ENCODE data around the gene MARCHF4. TPM values are rescaled to one million over a fixed set of nuclear protein-coding genes. Genes with fewer than 3 reads are reported as not detected.
"Not testable (repeated sequence)": the region's sequence is repeated elsewhere in the genome, so short reads cannot be mapped to it uniquely, and the experiment has no call there.

The MARCHF4 gene
- polyA plus RNA-seq, 3 donors from 2014 or later, result 0.19 TPM; not detected in 2

DNA sequence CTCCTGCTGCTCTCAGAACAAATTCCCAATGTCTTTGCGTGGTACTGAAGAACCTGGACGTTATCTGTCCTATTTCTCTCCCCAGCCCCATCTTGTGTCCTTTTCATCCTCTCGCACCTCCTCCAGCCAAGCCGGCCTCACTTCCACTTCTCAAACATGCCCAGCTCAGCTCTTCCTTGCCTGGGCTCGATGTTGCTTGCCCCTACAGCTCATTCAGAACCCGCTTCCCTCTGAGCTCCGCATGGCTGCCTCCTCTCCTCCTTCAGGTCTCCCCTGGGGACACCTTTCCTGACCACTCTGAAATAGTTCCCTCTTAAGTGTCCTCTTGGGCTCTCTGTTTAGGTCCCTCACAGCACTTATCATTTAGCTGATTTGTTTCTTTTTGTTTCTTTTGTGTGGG lies 33.3 kb upstream of the MARCHF4 start:
- no peak overlapping the region for H3K4me3 Mint-ChIP-seq
- H3K4me1 Mint-ChIP-seq, result no peaks in the 10 kb centered on the region
- no peak for DNase-seq
- H3K9me3 Mint-ChIP-seq, result no peaks in the 10 kb centered on the region
- no peak overlapping the region for H3K27ac Mint-ChIP-seq
- peaks cover 3 to 6% (median 5%) of the 10 kb centered on the region in 3 donors for H3K27me3 Mint-ChIP-seq (ENCODE audit: low read depth in 3 of 3)
- no peaks in the 10 kb centered on the region for H3K36me3 Mint-ChIP-seq

GRCh38 chr2:216404010-216404618 lies 31.8 kb upstream of the MARCHF4 start:
- H3K4me3 Mint-ChIP-seq, result no peak overlapping the region
- peaks cover 3 to 6% (median 5%) of the 10 kb centered on the region in 3 donors for H3K27me3 Mint-ChIP-seq (ENCODE audit: low read depth in 3 of 3)
- no peaks in the 10 kb centered on the region for H3K9me3 Mint-ChIP-seq
- no peaks in the 10 kb centered on the region for H3K4me1 Mint-ChIP-seq
- H3K36me3 Mint-ChIP-seq, result no peaks in the 10 kb centered on the region
- H3K27ac Mint-ChIP-seq, result no peak overlapping the region
- DNase-seq, result peak; percentile 40 to 49 (median 46)

- H3K9me3 Mint-ChIP-seq, result no peaks in the 10 kb centered on the region
- no peaks in the 10 kb centered on the region for H3K36me3 Mint-ChIP-seq
- H3K27ac Mint-ChIP-seq, result no peak overlapping the region
- no peak for DNase-seq
- no peaks in the 10 kb centered on the region for H3K4me1 Mint-ChIP-seq
- peaks cover 2 to 6% (median 3%) of the 10 kb centered on the region in 3 donors for H3K27me3 Mint-ChIP-seq (ENCODE audit: low read depth in 3 of 3)
- H3K4me3 Mint-ChIP-seq, result no peak overlapping the region
These were observed 30.5 kb upstream of the MARCHF4 start for GRCh38 chr2:216402751-216403150.

GRCh38 chr2:216399621-216400020 lies 27.3 kb upstream of the MARCHF4 start:
- no peak for DNase-seq
- Mint-ChIP-seq H3K4me3 (no peak overlapping the region), H3K9me3 (no peaks in the 10 kb centered on the region), H3K27ac (no peak overlapping the region), H3K36me3 (no peaks in the 10 kb centered on the region), H3K4me1 (peaks cover 0 to 5% of the 10 kb centered on the region in 2 donors), H3K27me3 (ENCODE audit: low read depth in 3 of 3) (no peaks in the 10 kb centered on the region)

DNA sequence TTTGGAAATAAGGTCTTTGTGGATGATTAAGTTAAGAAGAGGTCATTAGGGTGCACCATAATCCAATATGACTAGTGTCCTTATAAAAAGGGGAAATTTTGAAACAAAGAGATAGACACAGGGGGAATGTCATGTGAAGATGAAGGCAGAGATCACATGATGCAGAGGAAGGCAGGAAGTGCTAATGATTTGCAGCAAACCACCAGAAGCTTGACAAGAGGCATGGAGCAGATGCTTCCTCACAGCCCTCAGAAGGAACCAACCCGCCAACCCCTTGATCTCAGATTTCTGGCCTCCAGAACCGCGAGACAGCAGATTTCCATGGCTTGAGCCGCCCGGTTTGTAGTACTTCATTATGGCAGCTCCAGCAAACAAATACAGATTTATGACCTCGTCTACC lies 22.6 kb upstream of the MARCHF4 start:
- peaks cover 0 to 6% of the 10 kb centered on the region in 2 donors for H3K4me1 Mint-ChIP-seq
- no peak overlapping the region for H3K4me3 Mint-ChIP-seq
- no peaks in the 10 kb centered on the region for H3K9me3 Mint-ChIP-seq
- H3K27me3 Mint-ChIP-seq (ENCODE audit: low read depth in 3 of 3), result peaks cover 0 to 1% (median 0%) of the 10 kb centered on the region in 3 donors
- DNase-seq, result no peak
- no peaks in the 10 kb centered on the region for H3K36me3 Mint-ChIP-seq
- no peak overlapping the region for H3K27ac Mint-ChIP-seq

DNA sequence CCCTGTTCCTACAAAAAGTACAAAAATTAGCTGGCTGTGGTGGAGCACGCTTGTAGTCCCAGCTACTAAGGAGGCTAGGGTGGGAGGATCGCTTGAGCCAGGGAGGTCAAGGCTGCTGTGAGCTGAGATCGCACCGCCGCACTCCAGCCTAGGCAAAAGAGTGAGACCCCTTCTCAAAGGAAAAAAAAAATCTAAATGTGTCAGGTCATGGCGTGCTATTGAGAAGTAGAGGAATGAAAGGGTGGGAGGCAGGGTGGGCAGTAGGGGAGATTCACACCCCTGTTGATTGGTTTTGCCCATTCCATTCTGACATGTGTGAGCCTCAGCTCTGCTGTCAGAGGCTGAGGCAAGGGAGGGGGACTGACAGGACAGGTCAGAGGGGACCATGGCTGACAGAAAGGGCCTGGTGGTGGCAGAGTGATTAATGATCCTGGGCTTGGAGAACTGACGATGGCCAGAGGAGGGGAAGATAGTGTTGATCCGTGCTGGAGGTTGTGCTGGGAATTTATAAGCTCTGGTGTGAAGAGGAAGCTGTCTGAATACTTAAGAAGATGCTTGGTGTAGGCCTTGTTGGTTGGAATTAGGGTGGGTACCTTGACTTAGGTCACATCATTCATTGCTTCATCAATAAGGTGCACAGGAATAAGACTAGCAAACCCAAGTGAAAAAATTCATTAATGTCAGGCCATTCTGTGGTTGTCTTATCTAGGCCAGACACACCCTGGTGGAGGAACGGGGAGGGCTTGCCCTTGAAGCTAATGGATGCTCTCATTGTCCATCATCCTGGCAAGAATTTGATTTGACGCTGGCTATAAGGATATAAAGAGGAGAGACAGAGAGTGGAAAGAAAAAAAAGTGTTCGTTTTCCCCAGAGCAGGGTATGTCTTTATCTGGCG lies 20.9 kb upstream of the MARCHF4 start:
- Mint-ChIP-seq H3K27me3 (ENCODE audit: low read depth in 3 of 3) (peaks cover 0 to 1% (median 0%) of the 10 kb centered on the region in 3 donors), H3K4me1 (peaks cover 8 to 14% of the 10 kb centered on the region in 2 donors), H3K36me3 (no peaks in the 10 kb centered on the region), H3K9me3 (no peaks in the 10 kb centered on the region), H3K27ac (no peak overlapping the region), H3K4me3 (no peak overlapping the region)
- no peak for DNase-seq

DNA sequence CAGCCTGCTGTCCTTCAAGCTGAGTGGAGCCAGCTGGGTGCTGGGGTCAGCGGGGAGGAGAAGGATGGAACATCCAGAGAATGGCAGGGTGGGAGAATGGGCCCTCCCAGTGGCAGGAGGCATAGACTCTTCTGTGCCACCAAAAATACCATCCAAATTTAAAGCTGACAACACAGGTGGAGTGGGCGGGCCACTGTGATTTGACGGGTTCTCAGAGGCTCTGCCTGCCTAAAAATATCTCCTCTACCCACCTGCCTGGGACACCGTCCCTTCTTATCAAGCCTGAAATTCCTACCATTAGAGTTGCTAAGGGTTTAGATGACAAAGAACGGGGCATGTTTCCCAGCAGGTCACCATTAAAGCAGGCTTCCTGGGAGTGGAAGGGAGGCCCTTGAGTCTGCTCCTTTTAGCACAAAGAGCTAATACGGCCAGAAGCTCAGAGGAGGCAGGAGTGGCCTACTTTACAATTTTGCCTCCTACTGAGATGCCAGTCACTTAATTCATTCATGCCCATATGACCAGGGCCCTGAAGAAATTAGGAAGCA lies 19.8 kb upstream of the MARCHF4 start:
- no peaks in the 10 kb centered on the region for H3K36me3 Mint-ChIP-seq
- H3K27ac Mint-ChIP-seq, result no peak overlapping the region
- H3K4me1 Mint-ChIP-seq, result peaks cover 8 to 23% of the 10 kb centered on the region in 2 donors
- no peaks in the 10 kb centered on the region for H3K9me3 Mint-ChIP-seq
- DNase-seq, result no peak
- no peak overlapping the region for H3K4me3 Mint-ChIP-seq
- peaks cover 0 to 1% (median 0%) of the 10 kb centered on the region in 3 donors for H3K27me3 Mint-ChIP-seq (ENCODE audit: low read depth in 3 of 3)

DNA sequence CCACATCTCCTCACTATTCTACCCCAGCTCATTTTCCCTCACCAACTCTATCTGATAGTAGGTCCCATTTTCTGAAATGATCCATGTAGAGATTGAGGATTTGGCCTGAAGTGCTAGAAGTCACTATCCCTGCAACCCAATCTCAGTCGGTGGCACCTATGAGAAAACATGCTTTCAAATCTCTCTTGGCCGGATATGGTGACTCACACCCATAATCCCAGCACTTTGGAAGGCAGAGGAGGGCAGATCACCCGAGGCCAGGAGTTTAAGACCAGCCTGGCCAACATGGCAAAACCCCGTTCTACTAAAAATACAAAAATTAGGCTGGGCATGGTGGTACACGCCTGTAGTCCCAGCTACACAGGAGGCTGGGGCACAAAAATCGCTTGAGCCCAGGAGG lies 19.1 kb upstream of the MARCHF4 start:
- Mint-ChIP-seq H3K36me3 (no peaks in the 10 kb centered on the region), H3K4me3 (no peak overlapping the region), H3K4me1 (peaks cover 8 to 23% of the 10 kb centered on the region in 2 donors), H3K27me3 (ENCODE audit: low read depth in 3 of 3) (peaks cover 0 to 1% (median 0%) of the 10 kb centered on the region in 3 donors), H3K9me3 (no peaks in the 10 kb centered on the region), H3K27ac (no peak overlapping the region)
- DNase-seq, result no peak

DNA sequence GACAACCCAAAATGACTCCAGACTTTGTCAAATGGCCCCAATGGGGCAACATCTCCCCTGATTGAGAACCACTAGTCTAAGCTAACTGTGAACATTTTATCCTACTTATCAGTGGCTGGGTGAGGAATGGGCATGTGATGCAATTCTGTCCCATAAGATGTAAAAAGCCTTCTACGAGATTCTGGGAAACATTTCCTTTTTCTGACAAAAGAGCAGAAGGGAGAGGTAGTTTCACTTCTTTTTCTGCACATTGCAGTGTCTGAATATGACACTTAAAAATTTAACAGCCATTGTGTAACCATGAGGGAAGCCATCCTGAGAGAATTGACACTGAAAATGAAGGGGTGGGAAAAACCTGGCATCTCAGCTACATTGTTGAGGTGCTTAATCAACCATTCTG lies 17.3 kb upstream of the MARCHF4 start:
- H3K9me3 Mint-ChIP-seq, result no peaks in the 10 kb centered on the region
- peaks cover 8 to 18% of the 10 kb centered on the region in 2 donors for H3K4me1 Mint-ChIP-seq
- H3K27ac Mint-ChIP-seq, result no peak overlapping the region
- DNase-seq, result no peak
- peaks cover 1 to 5% (median 2%) of the 10 kb centered on the region in 3 donors for H3K27me3 Mint-ChIP-seq (ENCODE audit: low read depth in 3 of 3)
- H3K36me3 Mint-ChIP-seq, result no peaks in the 10 kb centered on the region
- no peak overlapping the region for H3K4me3 Mint-ChIP-seq

DNA sequence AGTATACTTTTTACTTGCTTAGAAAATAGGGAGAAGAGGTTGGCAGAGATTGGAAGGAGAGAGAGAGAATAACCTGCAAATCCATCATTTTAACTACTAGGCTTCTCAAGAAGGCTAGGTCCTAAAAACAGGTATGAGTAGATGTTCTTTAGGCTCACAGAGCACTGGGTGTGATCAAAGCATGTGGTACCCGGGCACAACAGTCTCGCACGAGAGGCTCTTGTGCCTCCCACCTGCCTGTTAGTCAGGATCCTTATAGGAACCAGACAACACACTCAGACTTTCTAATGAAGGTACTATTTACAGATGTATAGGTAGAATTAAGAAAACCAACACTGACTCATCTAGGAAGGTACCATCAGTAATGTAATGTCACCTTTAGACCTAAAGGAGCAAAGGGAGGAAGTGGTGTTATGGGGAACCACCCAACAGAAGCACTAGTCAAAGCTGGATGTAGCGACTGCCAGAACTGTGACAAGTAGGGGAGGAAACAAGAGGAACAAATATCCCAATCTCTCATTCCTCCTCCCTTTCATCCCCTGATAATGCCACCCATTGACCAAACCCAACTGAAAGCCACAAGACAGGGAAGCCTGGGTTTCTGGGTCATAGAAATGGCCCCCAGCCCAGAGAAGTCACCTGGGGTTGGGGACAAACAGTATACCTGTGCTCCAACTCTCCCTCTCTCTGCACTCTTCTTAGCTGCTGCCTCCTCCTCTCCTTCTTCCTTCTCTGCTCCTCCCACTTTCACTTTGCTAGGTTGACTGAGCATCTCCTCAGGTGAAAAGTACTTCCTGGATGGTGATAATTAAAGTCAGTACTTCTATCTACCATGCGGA lies 16.0 kb upstream of the MARCHF4 start:
- H3K36me3 Mint-ChIP-seq, result no peaks in the 10 kb centered on the region

GRCh38 chr2:216387262-216387661 lies 15.0 kb upstream of the MARCHF4 start:
- no peaks in the 10 kb centered on the region for H3K9me3 Mint-ChIP-seq
- H3K4me3 Mint-ChIP-seq, result no peak overlapping the region
- DNase-seq, result no peak

More for the DNA sequence above, 16.0 kb upstream of the MARCHF4 start:
- H3K27ac Mint-ChIP-seq, result no peak overlapping the region
- DNase-seq, result no peak
- H3K4me3 Mint-ChIP-seq, result no peak overlapping the region
- H3K4me1 Mint-ChIP-seq, result peaks cover 8 to 17% of the 10 kb centered on the region in 2 donors
- no peaks in the 10 kb centered on the region for H3K9me3 Mint-ChIP-seq
- peaks cover 1 to 5% (median 2%) of the 10 kb centered on the region in 3 donors for H3K27me3 Mint-ChIP-seq (ENCODE audit: low read depth in 3 of 3)

DNA sequence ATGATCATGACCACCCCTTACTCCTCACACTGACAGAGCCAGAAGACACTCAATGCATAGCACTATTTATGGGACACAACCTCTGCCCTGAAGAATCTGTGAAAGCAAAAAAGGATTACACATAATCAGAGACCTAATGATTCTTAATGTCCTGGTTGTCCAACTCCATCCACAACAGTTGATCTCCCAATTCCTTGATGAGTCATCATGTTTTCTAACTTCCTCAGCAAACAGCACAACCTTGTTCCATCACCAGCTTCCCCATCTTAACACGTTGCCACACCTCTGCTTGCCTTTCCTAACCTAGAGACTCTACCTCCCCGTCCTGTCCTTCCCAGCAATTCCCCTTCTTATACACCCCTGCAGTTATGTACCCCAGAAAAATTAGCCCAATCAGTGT lies 13.2 kb upstream of the MARCHF4 start:
- Mint-ChIP-seq H3K4me3 (no peak overlapping the region), H3K36me3 (no peaks in the 10 kb centered on the region)

More at GRCh38 chr2:216387262-216387661, 15.0 kb upstream of the MARCHF4 start:
- H3K4me1 Mint-ChIP-seq, result peaks cover 8 to 17% of the 10 kb centered on the region in 2 donors
- H3K27ac Mint-ChIP-seq, result no peak overlapping the region
- H3K27me3 Mint-ChIP-seq (ENCODE audit: low read depth in 3 of 3), result peaks cover 1 to 5% (median 2%) of the 10 kb centered on the region in 3 donors
- H3K36me3 Mint-ChIP-seq, result no peaks in the 10 kb centered on the region

GRCh38 chr2:216384409-216384808 lies 12.1 kb upstream of the MARCHF4 start:
- H3K9me3 Mint-ChIP-seq; H3K27me3 Mint-ChIP-seq (ENCODE audit: low read depth in 3 of 3); H3K36me3 Mint-ChIP-seq; DNase-seq; H3K27ac Mint-ChIP-seq; H3K4me3 Mint-ChIP-seq: not testable (repeated sequence)
- H3K4me1 Mint-ChIP-seq, result peaks cover 8 to 17% of the 10 kb centered on the region in 2 donors

More for the DNA sequence above, 13.2 kb upstream of the MARCHF4 start:
- no peaks in the 10 kb centered on the region for H3K9me3 Mint-ChIP-seq
- H3K27me3 Mint-ChIP-seq (ENCODE audit: low read depth in 3 of 3), result peaks cover 0 to 5% (median 2%) of the 10 kb centered on the region in 3 donors
- no peak for DNase-seq
- H3K27ac Mint-ChIP-seq, result no peak overlapping the region
- H3K4me1 Mint-ChIP-seq, result peaks cover 8 to 17% of the 10 kb centered on the region in 2 donors
